Cardiac muscle cell (in vitro differentiated cells and primary cell): ENCODE results near the gene MPZL2. TPM values are rescaled to one million over a fixed set of nuclear protein-coding genes. Genes with fewer than 3 reads are reported as not detected.

Experiments used
- DNase-seq, 2 donors: peaks; one replicate each; pipeline versions ENCODE4 v3.0.0 to v3.0.0-alpha.2; 2010 to 2017; ENCODE audit warnings: low read depth in 1 of 2, low spot score in 1 of 2
- H3K27ac ChIP-seq: fragments of 200-600 bp; sonication (generic); 2 replicates; pipeline ENCODE4 v1.5.1; 2016
- H3K27me3 ChIP-seq: fragments of 200-600 bp; sonication (generic); 2 replicates; pipeline ENCODE4 v1.6.0; 2016; ENCODE audit warnings: control low read depth
- H3K36me3 ChIP-seq: fragments of 200-600 bp; sonication (generic); 2 replicates; pipeline ENCODE4 v1.5.1; 2016; ENCODE audit warnings: control low read depth
- H3K4me1 ChIP-seq: fragments of 200-600 bp; sonication (generic); 2 replicates; pipeline ENCODE4 v1.8.1; 2017; ENCODE audit warnings: low read depth, mild to moderate bottlenecking, mixed run types
- H3K4me3 ChIP-seq: fragments of 200-600 bp; sonication (generic); 2 replicates; pipeline ENCODE4 v1.5.1; 2016; ENCODE audit warnings: mild to moderate bottlenecking
- H3K9me3 ChIP-seq: fragments of 200-600 bp; sonication (generic); 2 replicates; pipeline ENCODE4 v1.5.1; 2017; ENCODE audit warnings: low read depth, mild to moderate bottlenecking, control low read depth
- polyA plus RNA-seq: library from polyadenylated mRNA; unstranded; fragments of >200 nt; fragmentation: Nextera tagmentation; extraction: Ambion mirVana; gene quantifications from 2 replicates; pipeline ENCODE4 v1.2.1, GENCODE V29; 2016
- total RNA-seq: library from RNA; depleted of rRNA; stranded (reverse); fragments of >200 nt; gene quantifications from 2 replicates; pipeline ENCODE4 v1.2.3, GENCODE V29; 2016
- TF ChIP-seq, protein P1 (sequence below): IDR thresholded peaks from 2 replicates; pipeline ENCODE4 v1.5.1; 2012; ENCODE audit warnings: low read depth, mild to moderate bottlenecking, low read length

Gene MPZL2
- total and polyA plus RNA-seq, 2 experiments from 2014 or later, result 0.13 TPM; not detected in 1

DNA sequence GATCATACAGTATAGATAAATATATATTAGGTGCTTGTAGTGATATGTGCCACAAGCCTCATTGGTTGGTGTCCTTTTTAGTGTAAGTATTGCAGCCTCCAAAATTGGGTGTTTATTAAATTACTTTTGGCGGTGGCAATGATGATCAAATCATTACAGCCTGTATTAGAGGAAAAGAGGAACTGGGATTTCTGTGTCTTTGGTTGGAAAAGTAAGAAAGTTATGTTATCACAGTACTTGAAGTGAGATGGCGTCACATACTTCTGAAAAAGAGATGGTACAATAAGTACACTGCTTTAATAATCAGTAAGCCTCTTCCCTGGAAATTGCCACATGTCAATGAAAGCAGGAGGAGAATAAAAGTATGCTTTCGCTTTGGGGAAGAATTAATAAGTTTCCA is 11.4 kb downstream of the MPZL2 start:
- TF ChIP-seq, protein P1, sequence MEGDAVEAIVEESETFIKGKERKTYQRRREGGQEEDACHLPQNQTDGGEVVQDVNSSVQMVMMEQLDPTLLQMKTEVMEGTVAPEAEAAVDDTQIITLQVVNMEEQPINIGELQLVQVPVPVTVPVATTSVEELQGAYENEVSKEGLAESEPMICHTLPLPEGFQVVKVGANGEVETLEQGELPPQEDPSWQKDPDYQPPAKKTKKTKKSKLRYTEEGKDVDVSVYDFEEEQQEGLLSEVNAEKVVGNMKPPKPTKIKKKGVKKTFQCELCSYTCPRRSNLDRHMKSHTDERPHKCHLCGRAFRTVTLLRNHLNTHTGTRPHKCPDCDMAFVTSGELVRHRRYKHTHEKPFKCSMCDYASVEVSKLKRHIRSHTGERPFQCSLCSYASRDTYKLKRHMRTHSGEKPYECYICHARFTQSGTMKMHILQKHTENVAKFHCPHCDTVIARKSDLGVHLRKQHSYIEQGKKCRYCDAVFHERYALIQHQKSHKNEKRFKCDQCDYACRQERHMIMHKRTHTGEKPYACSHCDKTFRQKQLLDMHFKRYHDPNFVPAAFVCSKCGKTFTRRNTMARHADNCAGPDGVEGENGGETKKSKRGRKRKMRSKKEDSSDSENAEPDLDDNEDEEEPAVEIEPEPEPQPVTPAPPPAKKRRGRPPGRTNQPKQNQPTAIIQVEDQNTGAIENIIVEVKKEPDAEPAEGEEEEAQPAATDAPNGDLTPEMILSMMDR, result no peak
- Histone ChIP-seq H3K9me3 (no peaks in the 10 kb centered on the region), H3K4me1 (no peaks in the 10 kb centered on the region), H3K27me3 (peaks cover 81% of the 10 kb centered on the region), H3K36me3 (no peaks in the 10 kb centered on the region), H3K27ac (no peak overlapping the region), H3K4me3 (peak overlapping the region; percentile 57)
- no peak for DNase-seq

DNA sequence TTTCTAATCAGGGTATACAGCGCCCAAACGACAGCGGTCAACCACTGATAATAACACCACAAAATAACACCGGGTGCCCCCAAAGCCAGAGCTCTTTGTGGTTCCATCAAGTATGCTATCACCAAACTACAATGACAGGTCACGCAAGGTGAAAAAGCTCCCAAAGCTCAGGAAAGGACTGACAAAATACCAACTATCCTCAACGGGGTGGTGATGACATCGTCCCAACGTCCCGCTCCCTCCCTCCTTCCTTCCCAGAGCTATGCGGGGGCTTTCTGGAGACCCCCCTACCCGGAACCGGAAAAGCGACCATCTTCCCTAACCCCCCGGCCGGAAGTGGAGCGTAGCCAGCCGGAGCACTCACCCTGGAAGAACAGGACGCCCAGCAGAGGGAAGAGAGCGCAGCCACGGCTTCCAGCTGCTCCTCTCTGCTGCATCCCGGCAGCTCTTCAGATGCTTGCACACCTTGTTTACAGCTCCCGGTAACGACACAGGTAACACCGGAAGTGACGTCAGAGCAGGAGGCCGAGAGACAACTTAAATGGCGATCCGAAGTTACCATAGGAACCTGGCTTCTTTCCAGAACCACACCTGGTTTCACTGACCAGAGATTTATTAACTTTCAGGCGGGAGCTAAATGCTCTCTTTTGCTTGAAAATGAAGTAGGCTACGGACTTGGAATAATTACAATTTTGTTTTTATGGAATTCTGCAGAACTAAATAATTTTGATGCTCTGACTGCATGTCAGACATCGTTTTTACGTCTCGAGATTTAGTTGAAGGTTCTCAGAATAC is 12.0 kb downstream of the MPZL2 start, which contains the start of gene MPZL3:
Gene MPZL3 (minus strand): TSS at position 508 of the 795 bp plus-strand sequence. CDS start 71 bp downstream, at position 437.
- Histone ChIP-seq H3K27me3 (peaks cover 81% of the 10 kb centered on the region), H3K4me3 (peak within 1 kb of the TSS; percentile 57), H3K9me3 (no peaks in the 10 kb centered on the region), H3K27ac (peak within 1 kb of the TSS; percentile 44), H3K36me3 (no peaks in the 10 kb centered on the region), H3K4me1 (no peaks in the 10 kb centered on the region)
- TF ChIP-seq, protein P1, result no peak
- peak; percentile 66 to 79 for DNase-seq

DNA sequence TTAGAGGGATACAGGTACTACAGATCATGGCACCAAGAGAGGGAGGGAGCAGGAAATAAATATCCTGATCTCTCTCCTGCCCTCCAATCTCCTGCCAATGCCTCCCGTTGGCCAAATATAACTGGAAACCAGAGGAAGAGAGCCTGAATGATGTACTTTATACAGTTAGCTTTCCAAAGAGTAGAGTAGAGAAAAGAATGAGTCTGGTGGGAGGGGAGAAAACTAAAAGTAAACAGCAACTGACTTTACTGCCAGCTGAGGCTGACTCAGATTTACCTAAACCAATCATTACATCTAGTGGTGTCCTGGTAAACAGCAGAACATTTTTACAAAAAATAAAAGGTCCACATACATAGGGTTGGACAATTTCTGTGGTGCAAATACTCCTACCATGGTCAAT is 17.1 kb downstream of the MPZL2 start:
- no peaks in the 10 kb centered on the region for H3K4me1 ChIP-seq
- H3K9me3 ChIP-seq, result no peaks in the 10 kb centered on the region
- no peak overlapping the region for H3K4me3 ChIP-seq
- H3K27me3 ChIP-seq, result peaks cover 85% of the 10 kb centered on the region
- H3K36me3 ChIP-seq, result no peaks in the 10 kb centered on the region
- TF ChIP-seq, protein P1, result no peak
- DNase-seq, result no peak
- H3K27ac ChIP-seq, result no peak overlapping the region

DNA sequence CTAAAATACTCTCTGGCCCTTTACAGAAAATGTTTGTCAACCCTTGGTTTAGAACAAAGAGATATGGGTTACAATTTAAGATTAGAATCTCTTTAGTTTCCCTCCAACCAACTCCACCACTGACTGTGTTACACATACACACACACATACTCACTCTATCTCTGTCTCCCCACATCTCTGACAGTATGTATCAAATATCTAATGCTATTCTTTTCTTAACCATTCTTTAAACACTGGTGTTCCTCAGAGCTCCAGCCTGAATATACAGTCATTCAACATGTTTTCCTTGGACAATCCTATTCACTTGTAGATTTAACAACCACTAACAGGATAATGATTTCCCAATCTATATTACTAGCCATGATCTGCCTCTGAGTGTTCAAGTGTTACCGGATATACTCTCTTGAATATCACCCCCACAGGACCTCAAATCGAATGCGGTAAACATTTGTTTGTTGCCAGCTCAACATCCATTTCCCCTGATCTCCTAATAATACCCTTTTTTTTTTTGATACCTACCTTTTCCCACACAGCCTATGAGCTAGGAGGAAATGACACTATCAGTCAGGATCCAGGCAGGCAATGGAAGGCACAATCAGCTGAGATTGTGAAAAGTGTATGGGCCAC is 18.0 kb downstream of the MPZL2 start:
- H3K27me3 ChIP-seq, result peaks cover 86% of the 10 kb centered on the region
- TF ChIP-seq, protein P1, result no peak
- no peak overlapping the region for H3K4me3 ChIP-seq
- H3K27ac ChIP-seq, result no peak overlapping the region
- H3K9me3 ChIP-seq, result no peaks in the 10 kb centered on the region
- H3K36me3 ChIP-seq, result no peaks in the 10 kb centered on the region
- no peak for DNase-seq
- no peaks in the 10 kb centered on the region for H3K4me1 ChIP-seq

- no peak overlapping the region for H3K27ac ChIP-seq
- peaks cover 67% of the 10 kb centered on the region for H3K27me3 ChIP-seq
- DNase-seq, result no peak
- H3K4me3 ChIP-seq, result no peak overlapping the region
- no peaks in the 10 kb centered on the region for H3K9me3 ChIP-seq
- no peaks in the 10 kb centered on the region for H3K36me3 ChIP-seq
- TF ChIP-seq, protein P1, result no peak
- H3K4me1 ChIP-seq, result peaks cover 4% of the 10 kb centered on the region
Measured at GRCh38 chr11:118243993-118244762, 19.9 kb downstream of the MPZL2 start.
